WI38 (cell line): Measurements from ENCODE around the gene HIF3A.
"Not testable (repeated sequence)": the region's sequence is repeated elsewhere in the genome, so short reads cannot be mapped to it uniquely, and the experiment has no call there.

Source experiments
- H3K4me3 ChIP-seq: 2 replicates; pipeline ENCODE4 v1.5.1; 2011; ENCODE audit warnings: low read depth, mild to moderate bottlenecking, control low read depth, low read length
- TF ChIP-seq, protein P1 (sequence below): IDR thresholded peaks from 2 replicates; pipeline ENCODE4 v1.5.1; 2012; ENCODE audit warnings: low read depth, mild to moderate bottlenecking, control low read depth, low read length

Gene HIF3A

DNA sequence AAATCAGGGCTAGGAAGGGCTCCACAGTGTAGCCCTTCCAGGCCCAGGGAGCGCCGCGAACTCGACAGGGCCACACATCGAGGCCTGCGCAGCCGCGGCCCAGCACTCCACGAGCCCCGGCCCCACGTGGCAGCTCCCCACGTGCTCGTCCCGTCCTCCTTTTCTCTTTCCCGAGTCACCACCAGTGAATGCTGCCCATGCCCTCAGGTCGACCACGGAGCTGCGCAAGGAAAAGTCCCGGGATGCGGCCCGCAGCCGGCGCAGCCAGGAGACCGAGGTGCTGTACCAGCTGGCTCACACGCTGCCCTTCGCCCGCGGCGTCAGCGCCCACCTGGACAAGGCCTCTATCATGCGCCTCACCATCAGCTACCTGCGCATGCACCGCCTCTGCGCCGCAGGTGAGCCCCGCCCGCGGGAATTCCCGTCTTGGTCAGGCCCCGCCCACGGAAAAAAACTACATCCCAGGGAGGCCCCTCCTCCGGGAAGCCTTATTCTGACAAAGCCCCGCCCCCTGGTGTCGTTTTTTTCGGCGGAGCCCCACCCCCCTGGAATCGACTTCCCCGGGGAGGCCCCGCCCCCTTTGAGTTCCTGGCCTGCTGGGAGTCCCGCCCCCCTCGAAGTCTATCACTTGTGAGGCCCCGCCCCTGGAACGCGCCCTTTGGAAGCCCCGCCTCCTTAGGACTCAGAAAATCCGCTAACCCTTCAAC is 7.0 kb downstream of the HIF3A start:
- TF ChIP-seq, protein P1, sequence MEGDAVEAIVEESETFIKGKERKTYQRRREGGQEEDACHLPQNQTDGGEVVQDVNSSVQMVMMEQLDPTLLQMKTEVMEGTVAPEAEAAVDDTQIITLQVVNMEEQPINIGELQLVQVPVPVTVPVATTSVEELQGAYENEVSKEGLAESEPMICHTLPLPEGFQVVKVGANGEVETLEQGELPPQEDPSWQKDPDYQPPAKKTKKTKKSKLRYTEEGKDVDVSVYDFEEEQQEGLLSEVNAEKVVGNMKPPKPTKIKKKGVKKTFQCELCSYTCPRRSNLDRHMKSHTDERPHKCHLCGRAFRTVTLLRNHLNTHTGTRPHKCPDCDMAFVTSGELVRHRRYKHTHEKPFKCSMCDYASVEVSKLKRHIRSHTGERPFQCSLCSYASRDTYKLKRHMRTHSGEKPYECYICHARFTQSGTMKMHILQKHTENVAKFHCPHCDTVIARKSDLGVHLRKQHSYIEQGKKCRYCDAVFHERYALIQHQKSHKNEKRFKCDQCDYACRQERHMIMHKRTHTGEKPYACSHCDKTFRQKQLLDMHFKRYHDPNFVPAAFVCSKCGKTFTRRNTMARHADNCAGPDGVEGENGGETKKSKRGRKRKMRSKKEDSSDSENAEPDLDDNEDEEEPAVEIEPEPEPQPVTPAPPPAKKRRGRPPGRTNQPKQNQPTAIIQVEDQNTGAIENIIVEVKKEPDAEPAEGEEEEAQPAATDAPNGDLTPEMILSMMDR = no peak
- no peak overlapping the region for H3K4me3 ChIP-seq

DNA sequence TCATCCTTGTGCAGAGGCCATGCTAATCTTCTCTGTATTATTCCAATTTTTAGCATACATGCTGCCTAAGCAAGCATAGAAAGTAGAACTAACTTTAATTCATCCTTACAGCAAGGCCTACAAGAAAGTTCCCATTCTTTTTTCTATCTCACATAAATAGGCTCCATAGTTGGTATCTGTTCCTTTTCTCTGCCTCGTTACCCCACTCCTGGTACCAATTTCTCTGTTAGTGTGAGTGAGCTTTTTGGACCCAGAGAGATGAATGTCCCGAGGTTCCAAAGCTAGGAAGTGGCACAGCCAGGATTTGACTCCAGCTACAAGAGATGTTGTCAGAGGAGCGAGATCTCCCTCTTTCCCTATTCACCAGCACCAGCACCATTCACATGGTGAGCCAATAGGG is 9.7 kb downstream of the HIF3A start:
- H3K4me3 ChIP-seq = no peak overlapping the region
- TF ChIP-seq, protein P1 = no peak

DNA sequence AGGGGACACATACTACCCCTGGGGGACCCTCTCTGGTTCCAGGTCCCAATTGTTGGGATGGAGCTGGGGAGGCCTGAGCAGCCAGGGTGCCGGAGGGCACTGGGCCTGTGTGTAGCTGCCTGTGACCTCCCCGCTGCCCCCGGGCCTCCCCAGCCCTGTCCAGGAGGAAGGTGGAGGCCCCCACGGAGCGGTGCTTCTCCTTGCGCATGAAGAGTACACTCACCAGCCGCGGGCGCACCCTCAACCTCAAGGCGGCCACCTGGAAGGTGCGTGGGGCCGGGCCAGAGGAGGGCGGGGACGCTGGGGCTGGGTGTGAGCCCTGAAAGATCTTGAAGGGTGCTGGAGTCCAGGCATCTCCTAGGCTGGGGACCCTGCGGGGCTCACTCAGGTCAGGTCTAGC is 11.7 kb downstream of the HIF3A start:
- TF ChIP-seq, protein P1 = no peak
- H3K4me3 ChIP-seq = no peak overlapping the region

DNA sequence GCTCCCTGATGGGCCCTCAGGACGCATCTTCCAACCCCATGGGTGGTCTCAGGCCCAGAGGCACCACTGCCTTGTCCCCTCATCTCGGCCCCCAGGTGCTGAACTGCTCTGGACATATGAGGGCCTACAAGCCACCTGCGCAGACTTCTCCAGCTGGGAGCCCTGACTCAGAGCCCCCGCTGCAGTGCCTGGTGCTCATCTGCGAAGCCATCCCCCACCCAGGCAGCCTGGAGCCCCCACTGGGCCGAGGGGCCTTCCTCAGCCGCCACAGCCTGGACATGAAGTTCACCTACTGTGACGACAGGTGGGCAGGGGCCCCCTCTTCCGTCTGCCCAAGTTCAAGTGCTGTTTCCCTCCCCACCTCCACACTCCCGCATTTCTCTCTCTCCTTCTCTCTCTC is 12.2 kb downstream of the HIF3A start:
- H3K4me3 ChIP-seq = no peak overlapping the region
- TF ChIP-seq, protein P1 = no peak

GRCh38 chr19:46311444-46311843 is 14.6 kb downstream of the HIF3A start:
- H3K4me3 ChIP-seq = no peak overlapping the region
- TF ChIP-seq, protein P1 = no peak

DNA sequence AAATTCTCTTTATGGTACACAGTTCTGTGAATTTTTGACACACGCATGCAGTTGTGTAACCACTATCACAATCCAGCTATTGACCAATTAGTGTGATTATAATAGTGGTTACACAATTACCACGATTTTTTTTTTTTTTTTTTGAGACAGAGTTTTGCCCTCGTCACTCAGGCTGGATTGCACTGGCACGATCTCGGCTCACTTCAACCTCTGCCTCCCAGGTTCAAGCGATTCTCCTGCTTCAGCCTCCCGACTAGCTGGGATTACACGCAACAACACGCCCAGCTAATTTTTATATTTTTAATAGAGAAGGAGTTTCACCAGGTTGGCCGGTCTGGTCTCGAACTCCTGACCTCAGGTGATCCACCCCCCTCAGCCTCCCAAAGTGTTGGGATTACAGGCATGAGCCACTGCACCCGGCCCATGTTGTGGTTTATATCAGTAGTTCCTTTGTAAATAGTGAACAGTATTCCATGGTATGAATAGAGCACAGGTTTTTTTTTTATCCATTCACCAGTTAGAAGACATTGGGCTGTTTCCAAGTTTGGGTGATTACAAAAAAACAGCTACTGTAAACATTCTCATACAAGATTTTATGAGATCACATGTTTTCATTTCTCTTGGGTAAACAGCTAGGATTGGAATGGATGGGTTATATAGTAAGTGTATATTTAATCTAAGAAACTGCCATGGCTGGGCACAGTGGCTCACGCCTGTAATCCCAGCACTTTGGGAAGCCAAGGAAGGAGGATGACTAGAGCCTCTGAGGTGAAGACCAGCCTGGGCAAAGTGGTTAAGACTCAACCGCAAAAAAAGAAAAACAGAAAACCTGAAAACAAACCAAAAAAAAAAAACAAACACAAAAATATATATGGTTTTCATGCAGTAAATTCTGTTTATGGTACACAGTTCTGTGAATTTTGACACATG is 17.0 kb downstream of the HIF3A start:
- H3K4me3 ChIP-seq = not testable (repeated sequence)

- TF ChIP-seq, protein P1 = no peak
- no peak overlapping the region for H3K4me3 ChIP-seq
These were observed 20.5 kb downstream of the HIF3A start for GRCh38 chr19:46317339-46317738.
